A549 (cell line): Measurements from ENCODE around the gene UBE2E1. TPM values are rescaled to one million over a fixed set of nuclear protein-coding genes. Genes with fewer than 3 reads are reported as not detected.

Experiments
- ATAC-seq, 2 experiments: fragments of 200-7000 bp in 1 of 2; fragments of >200 bp in 1 of 2; cut with Nextera tagmentation in 1 of 2; cut with Tn5 transposase in 1 of 2; 3 replicates each; pipeline versions ENCODE4 v1.8.0 to v1.9.1; 2018 to 2020; ENCODE audit warnings: mild to moderate bottlenecking in 1 of 2, moderate library complexity in 1 of 2
- CTCF ChIA-PET: fragments of 300-600 bp; sonication (Branson Sonifier 250); formaldehyde crosslinking; extraction: SDS; loops from one replicate; lab custom pipeline; 2021; ENCODE audit warnings: antibody characterized with exemption, inconsistent platforms; lab: Yijun Ruan, JAX
- POLR2A ChIA-PET: fragments of 350-600 bp; formaldehyde crosslinking; extraction: SDS; loops from one replicate; lab custom pipeline; 2021; ENCODE audit warnings: antibody characterized with exemption, inconsistent platforms; lab: Yijun Ruan, JAX
- DNase-seq, 2 experiments: peaks; one replicate each; pipeline versions ENCODE4 v3.0.0 to v3.0.0-alpha.2; 2011 to 2016; ENCODE audit warnings: low read depth in 1 of 2, low spot score in 1 of 2
- FAIRE-seq: peaks from 2 replicates; lab custom pipeline; 2011; peaks lifted over from hg19 to GRCh38; lab: Jason Lieb, UNC
- H3K27ac ChIP-seq, 2 experiments: fragments of >200 bp; sonication (Bioruptor Twin); formaldehyde crosslinking; 3 replicates each; pipeline ENCODE4 v1.5.1; 2016 to 2017
- H3K4me1 ChIP-seq: fragments of >200 bp; sonication (Bioruptor Twin); formaldehyde crosslinking; 3 replicates; pipeline ENCODE4 v1.6.1; 2016
- H3K4me2 ChIP-seq: fragments of >200 bp; sonication (Bioruptor Twin); formaldehyde crosslinking; 3 replicates; pipeline ENCODE4 v1.6.1; 2016
- H3K4me3 ChIP-seq: fragments of >200 bp; sonication (Bioruptor Twin); formaldehyde crosslinking; 3 replicates; pipeline ENCODE4 v1.5.1; 2016
- H3K9me3 ChIP-seq: fragments of >200 bp; sonication (Bioruptor Twin); formaldehyde crosslinking; 3 replicates; pipeline ENCODE4 v1.6.1; 2016
- BCL3 ChIP-seq: fragments of >200 bp; sonication (Bioruptor Twin); formaldehyde crosslinking; IDR thresholded peaks from 3 replicates; pipeline ENCODE4 v1.6.1; 2016
- CHD4 ChIP-seq: fragments of 200-600 bp; sonication (generic); IDR thresholded peaks from 2 replicates; pipeline ENCODE4 v1.6.1; 2016; ENCODE audit warnings: antibody characterized with exemption, mild to moderate bottlenecking, borderline replicate concordance
- CTCF ChIP-seq: fragments of >200 bp; sonication (Bioruptor Twin); formaldehyde crosslinking; IDR thresholded peaks from 3 replicates; pipeline ENCODE4 v1.5.1; 2016
- FOSB ChIP-seq: fragments of 250-450 bp; sonication (Bioruptor Pico); IDR thresholded peaks from 2 replicates; pipeline ENCODE4 v1.5.0; 2020; ENCODE audit warnings: mild to moderate bottlenecking, moderate library complexity
- FOXS1 ChIP-seq: fragments of 250-450 bp; sonication (Bioruptor Pico); IDR thresholded peaks from 2 replicates; pipeline ENCODE4 v1.5.0; 2020; ENCODE audit warnings: mild to moderate bottlenecking, moderate library complexity
- HMGXB4 ChIP-seq: fragments of 250-450 bp; sonication (Bioruptor Pico); IDR thresholded peaks from 2 replicates; pipeline ENCODE4 v1.5.0; 2021; ENCODE audit warnings: mild to moderate bottlenecking, moderate library complexity, borderline replicate concordance
- KDM1A ChIP-seq: fragments of 200-600 bp; sonication (generic); IDR thresholded peaks from 2 replicates; pipeline ENCODE4 v1.6.1; 2016; ENCODE audit warnings: low read depth, mild to moderate bottlenecking
- MAFK ChIP-seq: fragments of 450-650 bp; IDR thresholded peaks from 2 replicates; pipeline ENCODE4 v1.6.1; 2014; ENCODE audit not compliant: partially characterized antibody
- MAZ ChIP-seq: fragments of 150-350 bp; IDR thresholded peaks from 2 replicates; pipeline ENCODE4 v1.6.1; 2014; ENCODE audit warnings: antibody characterized with exemption, low read depth, low read length, borderline replicate concordance
- NFE2L2 ChIP-seq: fragments of 150-350 bp; conservative IDR thresholded peaks from 2 replicates; pipeline ENCODE4 v1.6.1; 2014; ENCODE audit warnings: low read length
- NPAS2 ChIP-seq: fragments of 250-450 bp; sonication (Bioruptor Pico); IDR thresholded peaks from 2 replicates; pipeline ENCODE4 v1.8.0; 2022; ENCODE audit warnings: mild to moderate bottlenecking, moderate library complexity, borderline replicate concordance
- PHF8 ChIP-seq: fragments of 200-600 bp; sonication (generic); IDR thresholded peaks from 2 replicates; pipeline ENCODE4 v1.6.1; 2016; ENCODE audit warnings: low read depth, mild to moderate bottlenecking, antibody characterized with exemption, moderate library complexity, borderline replicate concordance
- POLR2A ChIP-seq: IDR thresholded peaks from 2 replicates; pipeline ENCODE4 v1.6.1; 2012; ENCODE audit warnings: mild to moderate bottlenecking, low read length
- RAD21 ChIP-seq, 2 experiments: fragments of >200 bp in 1 of 2; sonication (Bioruptor Twin) in 1 of 2; formaldehyde crosslinking in 1 of 2; IDR thresholded peaks in 1 of 2; conservative IDR thresholded peaks in 1 of 2; 2 replicates in 1 of 2; 3 replicates in 1 of 2; pipeline ENCODE4 v1.6.1; 2012 to 2018; ENCODE audit warnings: inconsistent platforms in 1 of 2
- RCOR1 ChIP-seq: fragments of 150-350 bp; IDR thresholded peaks from 2 replicates; pipeline ENCODE4 v1.6.1; 2014; ENCODE audit warnings: antibody characterized with exemption, low read length, low read depth
- SMC3 ChIP-seq: fragments of >200 bp; sonication (Bioruptor Twin); formaldehyde crosslinking; IDR thresholded peaks from 3 replicates; pipeline ENCODE4 v1.6.1; 2018; ENCODE audit warnings: inconsistent platforms
- ZC3H11A ChIP-seq: fragments of 450-650 bp; IDR thresholded peaks from 2 replicates; pipeline ENCODE4 v1.6.1; 2014; ENCODE audit warnings: antibody characterized with exemption, mild to moderate bottlenecking
- ZFP36 ChIP-seq: fragments of 450-650 bp; IDR thresholded peaks from 2 replicates; pipeline ENCODE4 v1.6.1; 2014; ENCODE audit warnings: borderline replicate concordance; ENCODE audit not compliant: partially characterized antibody
- ZNF302 ChIP-seq: fragments of 250-450 bp; sonication (Bioruptor Pico); IDR thresholded peaks from 2 replicates; pipeline ENCODE4 v1.9.0; 2021; ENCODE audit warnings: inconsistent platforms, mild to moderate bottlenecking, moderate library complexity
- WGBS: methylation state at CpG from one replicate; pipeline ENCODE4 v1.1.6; 2017; ENCODE audit errors: missing lambda C conversion rate; 5-methylcytosine and 5-hydroxymethylcytosine counted together
- polyA plus RNA-seq, 4 experiments: library from polyadenylated mRNA; depleted of rRNA in 3 of 4; stranded (reverse); fragments of >200 nt; fragmentation: RNase III in 1 of 4; extraction: RNeasy Plus Mini Kit Qiagen cat#74134 plus additional on column Dnase treatment in 1 of 4; gene quantifications; 2 replicates in 3 of 4; 3 replicates in 1 of 4; pipeline ENCODE4 v1.2.3, GENCODE V29; 2011 to 2017
- TF ChIP-seq, protein P1 (sequence below): fragments of 450-650 bp; IDR thresholded peaks from 2 replicates; pipeline ENCODE4 v1.6.1; 2014; ENCODE audit warnings: antibody characterized with exemption

Gene UBE2E1
- polyA plus RNA-seq, 2 of the 4 experiments (the other 2 are of a cell fraction) = 151 to 198 TPM

DNA sequence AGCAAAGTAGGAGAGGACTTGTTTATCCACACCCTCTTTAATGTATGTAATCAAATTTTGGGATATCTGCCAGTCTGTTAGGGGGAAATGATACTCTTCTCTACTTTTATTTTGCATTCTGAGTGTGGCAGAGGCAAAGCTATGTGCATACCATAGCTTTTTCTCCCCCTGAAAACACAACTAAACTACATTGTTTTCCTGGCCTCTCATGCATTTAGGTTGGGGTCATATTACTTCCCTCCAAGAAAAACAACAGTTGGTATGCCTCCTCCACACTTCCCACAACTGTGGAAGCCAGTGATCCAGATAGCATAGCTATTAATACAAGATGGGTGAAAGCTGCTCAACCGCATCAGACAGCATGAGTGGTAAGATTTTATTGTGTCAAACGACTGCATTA is 118.0 kb downstream of the UBE2E1 start (continued):
- TF ChIP-seq, protein P1, sequence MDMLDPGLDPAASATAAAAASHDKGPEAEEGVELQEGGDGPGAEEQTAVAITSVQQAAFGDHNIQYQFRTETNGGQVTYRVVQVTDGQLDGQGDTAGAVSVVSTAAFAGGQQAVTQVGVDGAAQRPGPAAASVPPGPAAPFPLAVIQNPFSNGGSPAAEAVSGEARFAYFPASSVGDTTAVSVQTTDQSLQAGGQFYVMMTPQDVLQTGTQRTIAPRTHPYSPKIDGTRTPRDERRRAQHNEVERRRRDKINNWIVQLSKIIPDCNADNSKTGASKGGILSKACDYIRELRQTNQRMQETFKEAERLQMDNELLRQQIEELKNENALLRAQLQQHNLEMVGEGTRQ = no peak
- TF ChIP-seq KDM1A = no peak
- TF ChIP-seq ZFP36 = no peak
- TF ChIP-seq BCL3 = no peak
- TF ChIP-seq MAFK = no peak
- TF ChIP-seq FOSB (CRISPR knock-in tag) = no peak
- no peak for TF ChIP-seq ZC3H11A
- no peak for TF ChIP-seq RCOR1
- TF ChIP-seq FOXS1 (CRISPR knock-in tag) = no peak
- no peak for TF ChIP-seq POLR2A
- no peak for TF ChIP-seq MAZ
- no peak for TF ChIP-seq ZNF302 (CRISPR knock-in tag)
- TF ChIP-seq HMGXB4 = no peak
- TF ChIP-seq PHF8 = no peak
- no peak for TF ChIP-seq CHD4
- TF ChIP-seq, all 56 proteins: peak for 0

DNA sequence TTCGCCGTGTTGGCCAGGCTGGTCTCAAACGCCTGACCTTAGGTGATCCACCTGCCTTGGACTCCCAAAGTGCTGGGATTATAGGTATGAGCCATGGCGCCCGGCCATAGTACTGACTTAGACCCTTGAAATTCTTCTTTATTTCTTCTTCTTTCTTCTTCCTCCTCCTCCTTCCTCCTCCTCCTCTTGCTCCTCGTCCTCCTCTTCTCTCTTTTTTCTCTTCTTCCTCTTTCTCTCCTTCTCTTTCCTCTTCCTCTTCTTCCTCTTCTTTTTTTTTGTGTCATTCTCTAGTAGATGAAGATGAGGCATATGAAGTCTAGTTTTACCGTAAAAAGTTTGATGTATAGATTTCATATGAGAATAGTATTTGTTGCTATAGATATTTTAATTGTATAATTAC is 120.5 kb downstream of the UBE2E1 start:
- DNase-seq = no peak
- no peak for FAIRE-seq
- H3K4me3 ChIP-seq = no peak overlapping the region
- no peak overlapping the region for H3K27ac ChIP-seq
- 88% methylated on average over 7 of the region's 7 CpGs for WGBS
- no peak for ATAC-seq
- H3K4me2 ChIP-seq = no peak overlapping the region
- ChIA-PET POLR2A (interaction anchor here (1.1 to 4.3 kb wide), 2 partner anchors 10 to 20 kb away, joined by 4 to 49 read pairs; partner anchors contain the start of genes NKIRAS1 and RPL15), CTCF (interaction anchor here (0.6 to 1.4 kb wide), 3 partner anchors 12 to 71 kb away, joined by 3 to 4 read pairs (median 3); no protein-coding TSS in a partner anchor)
- H3K4me1 ChIP-seq = peaks cover 23% of the 10 kb centered on the region
- no peak for TF ChIP-seq ZFP36
- H3K9me3 ChIP-seq = no peaks in the 10 kb centered on the region

DNA sequence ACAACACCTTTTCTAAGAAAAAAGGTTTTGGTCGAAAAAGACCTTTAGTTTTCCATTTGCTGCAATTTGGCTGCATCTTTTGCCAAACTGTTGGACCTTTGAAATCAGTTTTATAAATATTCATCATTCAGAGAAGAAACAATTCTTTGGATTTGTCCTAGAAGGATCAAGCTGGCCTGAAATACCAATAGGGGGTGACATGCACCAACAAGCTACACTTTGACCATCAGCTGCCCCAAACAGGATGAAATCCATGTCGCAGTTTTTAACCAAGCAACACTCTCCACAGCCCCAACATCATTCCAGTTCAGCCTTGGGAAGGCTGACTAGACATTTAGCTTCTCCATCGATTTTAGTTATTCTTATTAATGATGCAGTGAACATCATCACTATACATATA is 121.0 kb downstream of the UBE2E1 start:
- H3K9me3 ChIP-seq = no peaks in the 10 kb centered on the region
- ATAC-seq = peak; percentile 34 to 64; a peak in 3 of 6 replicates
- H3K4me3 ChIP-seq = no peak overlapping the region
- H3K27ac ChIP-seq = peak overlapping the region in 1 of 2 experiments; percentile 62; a peak in 1 of 6 replicates
- FAIRE-seq = no peak
- WGBS = 55% methylated on average over 3 of the region's 3 CpGs
- POLR2A ChIA-PET = interaction anchor here (1.1 to 4.3 kb wide), 2 partner anchors 10 to 19 kb away, joined by 4 to 49 read pairs; partner anchors contain the start of genes NKIRAS1 and RPL15
- peak; percentile 53 to 67 for TF ChIP-seq RAD21 (conservative IDR thresholded peaks at IDR 0.05 in 1 of 2, IDR thresholded peaks at IDR 0.05 in 1 of 2)
- peak; percentile 40 for TF ChIP-seq CTCF
- TF ChIP-seq NPAS2 (CRISPR knock-in tag) = no peak
- no peak for TF ChIP-seq NFE2L2
- peak; percentile 33; the same call in 2 of the 3 replicates for TF ChIP-seq SMC3
- CTCF ChIA-PET = interaction anchor here (0.7 to 1.4 kb wide), 3 partner anchors 11 to 574 kb away, joined by 3 to 4 read pairs (median 3); no protein-coding TSS in a partner anchor
- H3K4me1 ChIP-seq = peaks cover 23% of the 10 kb centered on the region
- peak in 1 of 2 experiments; percentile 49 for DNase-seq
- peak overlapping the region; percentile 64; the same call in 1 of the 3 replicates for H3K4me2 ChIP-seq
